HG02884 (cell line): Measurements from ENCODE around the gene AK8.

Experiments used
- ATAC-seq: cut with Tn5 transposase; IDR thresholded peaks from one replicate; pipeline ENCODE4 v1.9.1; 2021; ENCODE audit warnings: mild to moderate bottlenecking, moderate library complexity; ENCODE audit not compliant: unreplicated experiment

The AK8 gene

GRCh38 chr9:132800038-132800648 is 77.9 kb downstream of the AK8 start:
- ATAC-seq = no peak

DNA sequence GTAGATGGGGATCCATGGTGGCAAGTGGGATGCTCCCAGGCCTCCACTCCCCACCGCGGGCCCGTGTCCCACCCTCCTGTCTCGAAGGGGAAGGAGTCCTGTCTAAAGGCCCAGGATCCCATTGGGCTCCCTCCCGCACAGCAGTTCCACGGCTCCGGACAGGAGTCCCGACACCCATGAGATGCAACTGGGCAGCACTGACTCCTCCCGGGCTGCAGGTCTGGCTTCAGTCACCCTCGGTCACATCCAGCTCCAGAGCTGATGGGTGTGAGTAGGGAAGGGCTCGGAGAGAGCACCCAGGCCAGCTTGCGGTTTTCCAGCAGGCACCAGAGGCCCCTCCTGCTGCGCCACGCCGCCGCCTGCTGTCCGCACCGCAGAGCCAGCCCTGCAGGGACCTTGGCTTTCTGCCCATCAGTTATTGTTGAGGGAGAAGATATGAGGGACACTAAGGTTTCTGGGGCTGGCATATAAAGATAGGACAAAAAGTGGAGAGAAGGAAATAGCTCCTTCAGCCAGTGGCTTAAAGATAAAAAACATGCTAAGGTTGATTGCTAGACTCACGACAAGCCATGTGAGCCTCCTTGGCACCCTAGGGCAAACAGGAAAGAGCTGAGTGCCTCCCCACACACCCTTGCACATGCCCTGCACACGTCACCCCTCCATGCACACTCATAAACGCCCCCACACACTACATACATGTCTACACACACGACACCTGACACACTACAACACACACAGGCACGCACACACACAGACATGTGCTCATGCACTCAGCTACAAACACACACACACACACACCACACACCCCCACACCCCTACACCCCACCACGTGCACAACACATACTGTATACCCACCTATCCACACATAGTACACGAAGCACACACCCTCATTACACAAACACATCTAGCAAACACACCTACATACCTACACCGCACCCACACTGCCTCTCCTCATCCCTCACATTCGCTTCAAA is 79.0 kb downstream of the AK8 start:
- no peak for ATAC-seq

DNA sequence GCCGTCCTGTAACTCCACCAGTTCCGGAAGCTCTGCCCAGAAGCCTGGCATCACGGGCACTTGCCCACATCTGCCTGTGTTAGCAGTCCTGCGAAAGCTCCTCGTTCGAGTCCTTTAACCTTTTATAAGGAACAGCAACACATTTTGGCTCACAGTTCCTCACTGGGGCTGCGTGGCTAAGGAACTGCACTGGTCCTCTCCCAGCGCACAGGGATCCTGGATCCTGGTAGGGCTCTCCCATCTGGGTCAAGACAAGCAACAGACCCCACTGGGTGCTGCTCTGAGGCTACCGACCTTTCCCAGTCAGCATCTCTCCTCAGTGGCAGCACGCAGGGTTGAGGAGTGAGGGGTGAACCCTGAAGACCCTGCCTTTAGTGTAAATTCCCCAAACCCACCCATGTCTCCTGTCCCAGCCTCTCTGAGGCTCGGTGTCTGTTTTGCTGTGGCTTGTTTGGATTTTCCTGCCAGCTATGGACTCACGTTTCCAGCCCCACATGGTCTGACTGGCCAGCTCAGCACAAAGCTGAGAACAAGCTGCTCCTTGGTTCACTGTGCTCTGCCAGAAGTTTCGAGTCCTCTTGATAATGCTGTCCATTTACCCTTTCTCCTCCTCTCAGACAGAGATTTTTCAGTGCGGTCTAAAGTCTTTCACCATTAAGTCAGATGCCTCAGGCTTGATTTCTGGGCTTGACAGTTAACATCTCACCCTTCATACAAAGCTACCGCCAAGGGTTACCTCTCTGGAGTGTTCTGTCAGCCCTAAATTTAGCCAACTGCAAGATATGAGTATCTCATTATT is 80.0 kb downstream of the AK8 start:
- no peak for ATAC-seq

DNA sequence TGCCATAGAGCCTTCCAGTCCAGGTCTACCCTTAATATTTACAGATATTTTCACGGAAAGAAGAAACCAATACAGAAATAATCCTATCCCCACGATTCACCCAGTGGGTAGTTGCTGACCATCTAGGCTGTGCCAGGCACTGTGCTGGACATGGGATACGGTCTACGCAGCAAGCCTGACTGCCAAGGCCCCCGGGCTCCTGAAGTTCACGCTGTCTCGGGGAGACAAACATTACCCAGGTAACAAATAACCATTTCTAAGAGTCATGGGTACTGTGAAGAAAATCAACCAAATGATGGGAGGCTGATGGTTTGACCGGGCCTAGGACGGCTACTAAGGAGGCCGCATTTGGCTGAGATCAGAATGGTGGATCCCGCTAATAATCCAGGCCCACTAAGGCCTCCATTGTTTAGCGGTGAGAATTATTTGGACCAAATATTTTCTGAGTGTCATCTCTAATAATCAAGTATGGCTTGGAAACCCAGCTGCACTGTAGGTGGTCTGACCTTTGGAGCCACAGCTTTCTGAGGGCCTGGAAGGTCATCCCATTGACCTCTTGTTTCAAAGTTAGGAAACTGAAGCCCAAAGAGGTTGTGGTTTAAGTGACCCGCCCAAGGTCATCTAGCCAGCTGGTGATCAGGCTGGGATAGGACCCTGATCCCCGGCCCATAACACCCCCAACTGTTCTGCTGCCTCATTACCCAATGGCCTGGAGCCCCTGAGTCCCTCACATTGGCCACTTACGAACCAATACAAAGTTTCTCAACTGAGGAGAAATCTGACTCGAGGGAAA is 82.4 kb downstream of the AK8 start:
- ATAC-seq = no peak

- no peak for ATAC-seq
These were observed 83.2 kb downstream of the AK8 start for GRCh38 chr9:132794730-132795380.

DNA sequence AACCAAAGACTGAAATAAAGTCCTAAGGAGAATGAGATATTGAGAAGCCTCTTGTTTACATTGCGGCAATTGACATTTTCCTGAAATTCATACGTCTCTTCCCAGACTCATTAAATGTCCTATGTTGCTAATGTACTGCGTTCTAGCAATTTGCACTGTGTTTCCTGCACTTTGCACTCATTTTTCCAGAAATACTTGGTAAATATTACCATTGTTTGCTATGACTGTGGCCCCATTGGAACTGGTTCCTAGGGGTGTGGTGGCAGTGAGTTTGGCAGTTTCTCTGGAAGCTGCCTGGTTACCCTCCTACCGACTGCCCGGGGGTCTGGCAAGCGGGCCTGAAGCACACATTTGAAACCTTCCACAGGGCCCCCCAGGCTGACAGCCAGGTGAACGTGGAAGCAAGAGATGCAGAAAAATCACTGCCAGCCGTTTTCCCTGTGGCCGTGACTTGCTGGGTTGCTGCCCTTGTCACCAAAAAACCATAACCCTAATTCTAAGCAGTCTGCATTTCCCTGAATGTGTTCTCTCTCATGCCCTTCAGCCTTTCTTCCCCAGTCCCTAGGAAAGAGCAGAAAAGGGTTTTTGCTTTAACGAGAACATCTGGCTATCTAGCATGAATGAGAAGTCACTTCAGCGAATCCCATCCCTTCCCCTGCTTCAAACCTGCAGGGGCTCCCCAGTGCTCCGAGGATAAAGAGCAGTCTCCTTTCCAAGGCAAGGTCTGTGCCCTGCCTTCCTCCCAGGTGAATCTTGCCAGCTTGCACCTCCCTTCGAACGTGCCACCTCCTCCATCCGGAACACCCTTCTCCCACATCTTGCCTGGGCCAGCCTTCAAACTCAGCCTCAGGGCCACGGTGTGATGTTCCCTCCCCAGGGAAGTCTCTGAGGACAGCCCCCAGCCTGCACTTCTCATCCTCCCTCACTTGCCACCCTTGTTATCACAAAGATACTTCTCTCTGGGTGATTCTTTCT is 84.2 kb downstream of the AK8 start:
- ATAC-seq = no peak

GRCh38 chr9:132792547-132792946 is 85.5 kb downstream of the AK8 start:
- ATAC-seq = no peak

DNA sequence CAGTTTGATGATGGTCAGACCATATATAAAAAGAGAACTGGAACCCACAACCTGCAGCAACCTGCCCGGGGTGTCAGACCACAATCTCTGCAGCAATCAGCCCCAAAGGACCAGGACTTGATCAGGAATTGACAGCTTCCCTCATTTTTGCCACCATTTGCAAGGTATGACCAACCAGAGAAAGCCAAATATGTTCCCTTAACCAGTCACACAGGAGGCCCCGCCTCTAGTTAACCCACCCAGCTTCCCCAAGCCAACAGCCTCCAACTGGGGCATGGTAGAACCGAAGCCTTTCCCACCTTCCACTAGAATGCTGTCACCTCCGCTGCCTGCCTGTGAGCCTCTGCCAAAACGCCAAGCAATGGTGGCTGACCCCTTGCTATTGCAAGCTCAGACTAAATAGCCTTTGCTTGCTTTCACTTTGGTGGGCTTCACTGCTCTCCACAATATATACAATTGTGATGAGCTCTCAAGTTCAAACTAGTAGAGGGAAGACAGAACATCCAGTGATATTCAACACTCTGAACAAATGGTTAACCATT is 86.3 kb downstream of the AK8 start:
- ATAC-seq = no peak

DNA sequence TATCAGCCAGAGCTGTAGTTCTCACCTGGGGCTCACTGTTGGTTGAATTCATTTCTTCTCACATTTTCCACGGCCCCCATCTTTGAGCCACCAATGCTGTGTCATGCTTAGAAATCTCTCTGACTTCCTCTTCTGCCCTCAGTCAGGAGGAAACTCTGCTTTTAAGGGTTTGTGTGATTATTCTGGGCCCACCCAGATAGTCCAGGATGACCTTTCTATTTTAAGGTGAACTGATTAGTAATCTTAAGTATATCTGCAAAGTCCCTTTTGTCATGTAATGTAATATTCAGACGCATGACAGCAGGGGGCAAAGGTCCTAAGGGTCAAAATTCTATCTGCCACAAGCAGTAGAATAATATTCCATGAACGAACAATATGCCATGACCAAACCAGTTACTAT is 88.4 kb downstream of the AK8 start:
- no peak for ATAC-seq

DNA sequence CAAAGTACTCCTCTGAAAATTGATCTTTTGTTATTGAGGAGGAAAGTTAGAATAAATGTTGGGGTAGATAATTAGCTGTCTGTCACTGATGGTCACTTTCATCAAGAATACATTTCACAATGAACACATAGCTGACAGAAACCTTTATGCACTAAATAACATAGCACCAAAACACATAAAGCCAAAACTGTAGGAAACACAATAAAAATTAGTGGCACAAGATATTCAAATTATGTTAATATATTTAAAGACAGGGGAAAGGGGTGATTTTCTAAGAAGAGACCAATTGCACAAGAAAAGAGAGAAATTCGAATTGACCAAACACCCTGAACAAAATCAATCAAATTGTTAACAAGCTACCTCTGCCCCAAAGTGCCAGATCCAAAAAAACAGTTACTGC is 89.7 kb downstream of the AK8 start:
- no peak for ATAC-seq

- no peak for ATAC-seq
These were observed 90.3 kb downstream of the AK8 start for GRCh38 chr9:132787748-132788159.

DNA sequence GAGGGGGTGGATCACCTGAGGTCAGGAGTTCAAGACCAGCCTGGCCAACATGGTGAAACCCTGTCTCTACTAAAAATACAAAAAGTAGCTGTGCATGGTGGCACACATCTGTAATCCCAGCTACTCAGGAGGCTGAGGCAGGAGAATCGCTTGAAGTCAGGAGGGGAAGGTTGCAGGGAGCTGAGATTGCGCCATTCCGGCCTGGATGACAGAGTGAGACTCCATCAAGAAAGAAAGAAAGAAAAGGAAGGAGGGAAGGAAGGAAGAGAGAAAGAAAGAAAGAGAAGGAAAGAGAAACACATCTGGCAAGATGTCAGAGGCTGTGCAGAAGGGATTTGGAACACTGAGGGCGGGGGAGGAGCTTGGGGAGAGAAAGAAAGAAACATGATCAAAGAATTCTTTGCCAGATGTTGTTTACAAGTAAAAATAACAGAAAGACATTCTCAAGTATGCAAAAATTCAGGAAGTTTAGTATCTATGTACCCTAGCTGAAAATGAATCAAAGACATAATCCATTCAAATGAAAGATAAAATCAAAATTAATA is 93.7 kb downstream of the AK8 start:
- no peak for ATAC-seq

DNA sequence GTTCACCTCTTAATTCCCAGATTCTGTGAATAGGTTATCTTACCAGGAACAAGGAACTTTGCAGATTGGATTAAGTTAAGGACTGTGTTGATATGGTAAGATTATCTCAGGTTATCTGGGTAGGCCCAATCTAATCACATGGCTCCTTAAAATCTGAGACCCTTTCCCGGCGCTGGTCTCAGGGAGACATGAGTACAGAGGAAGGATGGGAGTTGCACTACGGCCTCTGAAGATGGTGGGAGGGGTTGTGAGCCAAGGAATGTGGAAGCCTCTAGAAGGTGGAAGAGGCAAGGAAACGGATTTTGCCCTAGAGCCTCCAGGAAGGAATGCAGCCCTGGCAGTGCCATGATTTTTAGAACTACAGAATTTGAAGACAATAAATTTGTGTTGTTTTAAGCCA is 95.1 kb downstream of the AK8 start:
- ATAC-seq = no peak

DNA sequence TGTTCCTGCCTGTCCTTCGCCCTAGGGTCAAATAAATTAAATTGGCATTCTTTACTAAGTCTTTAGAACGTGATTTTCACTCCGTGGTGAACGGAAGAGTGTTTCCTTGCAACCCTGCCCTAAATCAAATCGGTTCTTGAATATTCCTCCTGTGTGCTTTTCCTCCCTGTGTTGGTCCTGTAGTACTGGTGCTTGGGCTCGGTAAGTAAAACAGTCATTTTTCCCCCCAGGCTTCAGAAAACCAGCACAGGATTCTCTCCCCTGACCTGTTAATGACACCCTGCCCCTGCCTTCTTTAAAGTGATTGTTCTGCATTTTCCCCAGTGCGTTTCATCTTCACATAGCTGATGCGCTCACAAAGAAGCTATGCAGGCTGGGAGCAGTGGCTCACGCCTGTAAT is 96.0 kb downstream of the AK8 start:
- no peak for ATAC-seq

- ATAC-seq = no peak
These were observed 97.7 kb downstream of the AK8 start for GRCh38 chr9:132780230-132781007.

- ATAC-seq = no peak
These were observed 101.2 kb downstream of the AK8 start for GRCh38 chr9:132776891-132777290.

DNA sequence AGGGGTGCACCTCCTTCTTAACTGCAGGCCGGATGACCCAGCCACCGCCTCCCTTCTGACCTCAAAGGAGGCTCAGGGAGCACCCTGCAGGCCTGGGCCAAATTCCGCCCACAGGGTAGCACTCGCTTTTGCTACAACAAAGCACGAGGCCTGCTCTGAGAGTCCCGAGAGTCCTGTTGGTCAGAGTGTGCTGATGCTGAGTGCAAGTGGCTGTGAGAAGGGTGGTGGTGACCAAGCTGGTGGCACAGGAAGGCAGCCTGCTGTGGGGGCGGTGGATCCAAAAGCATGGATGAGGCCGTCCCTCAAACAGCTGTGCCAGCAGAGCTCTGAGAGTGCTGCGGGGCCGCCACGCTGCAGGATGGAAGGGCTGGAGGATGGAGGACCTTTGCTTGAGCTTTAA is 101.8 kb downstream of the AK8 start:
- ATAC-seq = no peak

DNA sequence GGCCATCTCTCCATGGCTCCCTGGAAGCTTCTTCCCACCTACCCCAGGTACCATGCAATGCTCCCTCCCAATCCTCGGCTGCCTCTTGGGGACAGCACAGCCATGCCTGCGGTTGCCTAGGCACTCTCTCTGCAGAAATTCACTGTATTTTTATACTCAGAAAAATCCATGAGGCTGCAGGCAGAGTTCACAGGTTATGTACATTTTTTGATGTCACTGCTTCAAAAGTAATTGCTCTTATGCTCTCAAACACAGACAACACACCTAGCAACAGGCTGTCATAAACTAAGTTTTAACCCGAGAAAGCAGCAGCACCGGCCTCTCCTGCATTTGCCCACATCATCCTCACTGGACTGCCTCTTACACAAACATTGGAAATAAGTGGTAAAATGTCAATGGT is 102.4 kb downstream of the AK8 start:
- ATAC-seq = no peak
